HL-60 (cell line): Measurements from ENCODE around the gene DGAT2L6.
"Not testable (repeated sequence)": the region's sequence is repeated elsewhere in the genome, so short reads cannot be mapped to it uniquely, and the experiment has no call there.

Source experiments
- GABPA ChIP-seq: IDR thresholded peaks from 2 replicates; pipeline ENCODE4 v1.6.1; 2012; ENCODE audit warnings: low read depth
- POLR2AphosphoS5 ChIP-seq: IDR thresholded peaks from 2 replicates; pipeline ENCODE4 v1.6.1; 2012; ENCODE audit warnings: low read depth
- SPI1 ChIP-seq: IDR thresholded peaks from 2 replicates; pipeline ENCODE4 v1.6.1; 2012; ENCODE audit warnings: low read depth, mild to moderate bottlenecking, borderline replicate concordance
- TF ChIP-seq, protein P1 (sequence below): IDR thresholded peaks from one replicate; pipeline ENCODE4 v1.5.1; 2011; ENCODE audit warnings: low read length, control low read depth, inconsistent platforms; ENCODE audit not compliant: insufficient read depth
- TF ChIP-seq, protein P2 (sequence below): IDR thresholded peaks from 2 replicates; pipeline ENCODE4 v1.6.1; 2012; ENCODE audit warnings: low read depth; ENCODE audit not compliant: insufficient replicate concordance

DNA sequence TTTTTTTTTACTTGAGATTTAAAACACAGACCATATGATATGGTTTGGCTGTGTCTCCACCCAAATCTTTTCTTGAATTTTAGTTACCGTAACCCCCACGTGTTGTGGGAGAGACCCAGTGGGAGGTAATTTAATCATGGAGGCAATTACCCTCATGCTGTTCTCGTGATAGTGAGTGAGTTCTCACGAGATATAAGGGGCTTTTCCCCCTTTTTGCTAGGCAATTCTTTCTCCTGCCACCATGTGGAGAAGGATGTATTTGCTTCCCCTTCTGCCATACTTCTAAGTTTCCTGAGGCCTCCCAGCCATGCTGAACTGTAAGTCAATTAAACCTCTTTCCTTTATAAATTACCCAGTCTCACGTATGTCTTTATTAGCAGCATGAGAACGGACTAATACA, 32.3 kb downstream of the DGAT2L6 start:
- TF ChIP-seq POLR2AphosphoS5, GABPA, SPI1: not testable (repeated sequence)
- TF ChIP-seq, protein P1, sequence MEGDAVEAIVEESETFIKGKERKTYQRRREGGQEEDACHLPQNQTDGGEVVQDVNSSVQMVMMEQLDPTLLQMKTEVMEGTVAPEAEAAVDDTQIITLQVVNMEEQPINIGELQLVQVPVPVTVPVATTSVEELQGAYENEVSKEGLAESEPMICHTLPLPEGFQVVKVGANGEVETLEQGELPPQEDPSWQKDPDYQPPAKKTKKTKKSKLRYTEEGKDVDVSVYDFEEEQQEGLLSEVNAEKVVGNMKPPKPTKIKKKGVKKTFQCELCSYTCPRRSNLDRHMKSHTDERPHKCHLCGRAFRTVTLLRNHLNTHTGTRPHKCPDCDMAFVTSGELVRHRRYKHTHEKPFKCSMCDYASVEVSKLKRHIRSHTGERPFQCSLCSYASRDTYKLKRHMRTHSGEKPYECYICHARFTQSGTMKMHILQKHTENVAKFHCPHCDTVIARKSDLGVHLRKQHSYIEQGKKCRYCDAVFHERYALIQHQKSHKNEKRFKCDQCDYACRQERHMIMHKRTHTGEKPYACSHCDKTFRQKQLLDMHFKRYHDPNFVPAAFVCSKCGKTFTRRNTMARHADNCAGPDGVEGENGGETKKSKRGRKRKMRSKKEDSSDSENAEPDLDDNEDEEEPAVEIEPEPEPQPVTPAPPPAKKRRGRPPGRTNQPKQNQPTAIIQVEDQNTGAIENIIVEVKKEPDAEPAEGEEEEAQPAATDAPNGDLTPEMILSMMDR = not testable (repeated sequence)
- TF ChIP-seq, protein P2, sequence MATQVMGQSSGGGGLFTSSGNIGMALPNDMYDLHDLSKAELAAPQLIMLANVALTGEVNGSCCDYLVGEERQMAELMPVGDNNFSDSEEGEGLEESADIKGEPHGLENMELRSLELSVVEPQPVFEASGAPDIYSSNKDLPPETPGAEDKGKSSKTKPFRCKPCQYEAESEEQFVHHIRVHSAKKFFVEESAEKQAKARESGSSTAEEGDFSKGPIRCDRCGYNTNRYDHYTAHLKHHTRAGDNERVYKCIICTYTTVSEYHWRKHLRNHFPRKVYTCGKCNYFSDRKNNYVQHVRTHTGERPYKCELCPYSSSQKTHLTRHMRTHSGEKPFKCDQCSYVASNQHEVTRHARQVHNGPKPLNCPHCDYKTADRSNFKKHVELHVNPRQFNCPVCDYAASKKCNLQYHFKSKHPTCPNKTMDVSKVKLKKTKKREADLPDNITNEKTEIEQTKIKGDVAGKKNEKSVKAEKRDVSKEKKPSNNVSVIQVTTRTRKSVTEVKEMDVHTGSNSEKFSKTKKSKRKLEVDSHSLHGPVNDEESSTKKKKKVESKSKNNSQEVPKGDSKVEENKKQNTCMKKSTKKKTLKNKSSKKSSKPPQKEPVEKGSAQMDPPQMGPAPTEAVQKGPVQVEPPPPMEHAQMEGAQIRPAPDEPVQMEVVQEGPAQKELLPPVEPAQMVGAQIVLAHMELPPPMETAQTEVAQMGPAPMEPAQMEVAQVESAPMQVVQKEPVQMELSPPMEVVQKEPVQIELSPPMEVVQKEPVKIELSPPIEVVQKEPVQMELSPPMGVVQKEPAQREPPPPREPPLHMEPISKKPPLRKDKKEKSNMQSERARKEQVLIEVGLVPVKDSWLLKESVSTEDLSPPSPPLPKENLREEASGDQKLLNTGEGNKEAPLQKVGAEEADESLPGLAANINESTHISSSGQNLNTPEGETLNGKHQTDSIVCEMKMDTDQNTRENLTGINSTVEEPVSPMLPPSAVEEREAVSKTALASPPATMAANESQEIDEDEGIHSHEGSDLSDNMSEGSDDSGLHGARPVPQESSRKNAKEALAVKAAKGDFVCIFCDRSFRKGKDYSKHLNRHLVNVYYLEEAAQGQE = not testable (repeated sequence)
